SH-SY5Y (cell line): ENCODE results near the gene VIT.

Experiments
- GATA2 ChIP-seq: IDR thresholded peaks from 2 replicates; pipeline ENCODE4 v1.6.1; 2011; ENCODE audit warnings: mild to moderate bottlenecking, low read depth, low read length
- GATA3 ChIP-seq: IDR thresholded peaks from 2 replicates; pipeline ENCODE4 v1.6.1; 2011; ENCODE audit warnings: low read depth, mild to moderate bottlenecking, low read length, moderate library complexity

GRCh38 chr2:36819095-36819711 is 122.7 kb downstream of the VIT start:
- TF ChIP-seq GATA2 (no peak), GATA3 (no peak)
